LNCaP clone FGC (cell line): Measurements from ENCODE around the gene CD70.
"Not testable (repeated sequence)": the region's sequence is repeated elsewhere in the genome, so short reads cannot be mapped to it uniquely, and the experiment has no call there.

Experiments
- DNase-seq: peaks from one replicate; pipeline ENCODE4 v3.0.0-alpha.2; 2011; ENCODE audit warnings: low read depth
- H3K4me3 ChIP-seq: 2 replicates; pipeline ENCODE4 v1.5.1; 2011; ENCODE audit warnings: mild to moderate bottlenecking, low read depth, low read length, control low read depth
- CTCF ChIP-seq: IDR thresholded peaks from 2 replicates; pipeline ENCODE4 v1.5.1; 2012; ENCODE audit warnings: mild to moderate bottlenecking; ENCODE audit not compliant: control insufficient read depth, insufficient read depth; ENCODE audit errors: extremely low read depth

The CD70 gene

GRCh38 chr19:6586056-6586455 is 4.9 kb downstream of the CD70 start:
- no peak for TF ChIP-seq CTCF
- DNase-seq, result no peak
- no peak overlapping the region for H3K4me3 ChIP-seq

DNA sequence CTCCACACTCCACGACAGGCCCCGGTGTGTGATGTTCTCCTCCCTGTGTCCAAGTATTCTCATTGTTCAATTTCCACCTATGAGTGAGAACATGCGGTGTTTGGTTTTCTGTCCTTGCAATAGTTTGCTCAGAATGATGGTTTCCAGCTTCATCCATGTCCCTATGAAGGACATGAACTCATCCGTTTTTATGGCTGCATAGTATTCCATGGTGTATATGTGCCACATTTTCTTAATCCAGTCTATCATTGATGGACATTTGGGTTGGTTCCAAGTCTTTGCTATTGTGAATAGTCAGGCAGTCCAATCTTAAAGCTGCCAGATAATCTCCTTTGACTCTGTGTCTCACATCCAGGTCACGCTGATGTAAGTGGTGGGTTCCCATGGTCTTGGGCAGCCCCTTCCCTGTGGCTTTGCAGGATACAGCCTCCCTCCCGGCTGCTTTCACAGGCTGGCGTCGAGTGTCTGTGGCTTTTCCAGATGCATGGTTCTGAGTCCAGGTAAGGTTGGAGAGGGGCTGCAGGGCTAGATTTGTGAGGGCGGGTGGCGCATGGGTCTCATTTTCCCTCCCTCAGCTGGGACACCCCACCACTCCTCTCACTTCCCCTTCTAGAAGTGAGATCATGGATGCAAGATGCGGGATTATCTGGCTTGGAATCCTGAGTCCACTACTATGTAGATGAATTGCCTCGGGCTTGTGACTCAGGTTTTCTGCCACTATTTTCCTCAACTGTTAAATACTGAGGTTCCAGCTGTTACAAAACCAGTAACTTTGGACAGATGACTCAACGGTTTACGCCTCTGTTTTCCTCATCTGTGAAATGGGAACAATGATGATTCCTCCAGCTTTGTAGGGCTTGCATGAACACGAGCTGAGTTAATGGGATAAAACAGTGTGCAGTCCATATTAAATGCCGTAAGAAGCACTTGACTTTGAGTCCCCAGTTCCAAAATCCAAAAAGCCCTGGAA is 8.2 kb downstream of the CD70 start:
- not testable (repeated sequence) for H3K4me3 ChIP-seq

DNA sequence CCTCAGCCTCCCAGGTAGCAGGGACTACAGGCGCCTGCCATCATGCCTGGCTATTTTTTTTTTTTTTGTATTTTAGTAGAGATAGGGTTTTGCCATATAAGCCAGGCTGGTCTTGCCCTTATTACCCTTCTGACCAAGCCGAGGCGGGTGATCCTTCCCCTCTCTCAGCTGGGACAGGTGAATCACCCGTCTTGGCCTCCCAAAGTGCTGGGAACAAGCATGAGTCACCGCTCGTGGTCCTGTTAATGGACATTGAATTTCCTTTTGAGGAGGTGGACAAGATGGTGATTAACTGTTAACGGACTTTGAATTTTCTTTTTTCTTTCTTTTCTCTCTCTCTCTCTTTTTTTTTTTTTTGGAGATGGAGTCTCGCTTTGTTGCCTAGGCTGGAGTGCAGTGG is 10.6 kb downstream of the CD70 start:
- no peak for DNase-seq
- H3K4me3 ChIP-seq, result no peak overlapping the region
- no peak for TF ChIP-seq CTCF

More for the DNA sequence above, 8.2 kb downstream of the CD70 start:
- not testable (repeated sequence) for DNase-seq

DNA sequence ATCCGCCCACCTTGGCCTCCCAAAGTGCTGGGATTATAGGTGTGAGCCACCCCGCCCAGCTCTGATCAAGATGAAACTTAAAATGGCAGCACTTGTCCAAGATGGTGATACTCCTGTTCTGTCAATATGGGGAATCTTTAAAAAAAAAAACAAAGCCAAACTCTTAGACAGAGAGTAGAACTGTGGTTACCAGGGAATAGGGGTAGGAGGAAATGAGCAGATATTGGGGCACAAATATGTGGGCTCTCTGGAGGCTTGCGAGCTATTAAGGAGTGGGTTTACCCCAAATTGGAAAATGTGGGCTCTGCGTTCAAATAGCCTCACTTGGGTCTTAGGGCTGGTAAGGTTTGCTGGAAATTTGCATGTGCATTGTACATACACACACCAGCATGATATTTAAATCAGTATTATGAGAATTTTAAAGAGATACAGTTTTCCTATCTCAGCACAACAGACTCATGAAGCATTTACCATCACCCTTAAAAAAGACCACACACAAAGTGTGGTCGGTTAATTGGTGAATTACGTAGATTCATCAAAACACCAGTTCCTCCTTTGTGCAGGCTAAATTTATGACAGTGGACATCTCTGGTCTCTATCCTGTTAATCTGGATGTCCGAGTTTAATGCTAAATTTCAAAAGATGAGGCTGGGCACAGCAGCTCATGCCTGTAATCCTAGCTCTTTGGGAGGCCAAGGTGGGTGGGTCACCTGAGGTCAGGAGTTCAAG is 11.3 kb downstream of the CD70 start:
- no peak for TF ChIP-seq CTCF
- H3K4me3 ChIP-seq, result no peak overlapping the region
- no peak for DNase-seq

DNA sequence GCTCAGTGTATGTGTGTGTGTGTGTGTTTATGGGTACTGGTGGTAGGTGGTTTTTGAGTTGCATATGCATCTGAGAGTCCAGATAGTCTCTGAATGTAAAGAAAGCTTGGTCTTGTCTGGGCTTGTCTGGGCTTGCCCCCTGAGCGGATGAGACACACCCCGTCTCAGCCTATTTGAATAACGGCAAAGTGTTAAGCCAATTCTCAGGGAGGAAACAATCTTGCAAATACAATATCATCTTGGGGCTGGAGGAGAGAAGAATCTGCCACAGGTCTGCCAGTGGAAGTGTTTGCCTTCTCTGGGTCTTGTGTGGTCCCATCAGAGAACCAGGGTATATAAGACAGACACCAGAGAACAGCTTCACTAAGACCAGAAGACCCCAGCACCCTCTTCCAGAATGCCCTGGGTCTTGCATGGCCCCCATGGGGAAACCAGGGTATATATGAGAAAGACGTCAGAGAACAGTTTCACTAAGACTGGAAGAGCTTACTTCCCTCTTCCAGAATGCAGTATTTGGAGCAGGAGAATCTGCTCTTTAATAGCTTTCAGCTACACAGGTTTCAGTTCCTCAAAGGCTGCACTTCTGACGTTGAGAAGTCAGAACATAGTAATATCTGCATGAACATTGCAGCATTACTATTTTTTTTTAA is 13.3 kb downstream of the CD70 start:
- H3K4me3 ChIP-seq, result no peak overlapping the region
- DNase-seq, result no peak
- TF ChIP-seq CTCF, result no peak

GRCh38 chr19:6576869-6577475 is 14.0 kb downstream of the CD70 start:
- no peak for TF ChIP-seq CTCF
- DNase-seq, result no peak
- no peak overlapping the region for H3K4me3 ChIP-seq

GRCh38 chr19:6573350-6573749 is 17.6 kb downstream of the CD70 start:
- no peak overlapping the region for H3K4me3 ChIP-seq
- TF ChIP-seq CTCF, result no peak
- DNase-seq, result no peak
